HFF-Myc (cell line): ENCODE results near the gene UVRAG.
"Not testable (repeated sequence)": the region's sequence is repeated elsewhere in the genome, so short reads cannot be mapped to it uniquely, and the experiment has no call there.

ENCODE experiments used
- DNase-seq: peaks from one replicate; pipeline ENCODE4 v3.0.0-alpha.2; 2011; ENCODE audit warnings: low read depth; ENCODE audit errors: extremely low read depth
- H3K4me3 ChIP-seq: replicated peaks from 2 replicates; pipeline ENCODE4 v1.5.1; 2011; ENCODE audit warnings: low read depth, mild to moderate bottlenecking, control low read depth, low read length
- TF ChIP-seq, protein P1 (sequence below): IDR thresholded peaks from 2 replicates; pipeline ENCODE4 v1.5.1; 2012; ENCODE audit warnings: mild to moderate bottlenecking, low read depth, low read length, control low read depth; ENCODE audit errors: missing control alignments

The UVRAG gene

DNA sequence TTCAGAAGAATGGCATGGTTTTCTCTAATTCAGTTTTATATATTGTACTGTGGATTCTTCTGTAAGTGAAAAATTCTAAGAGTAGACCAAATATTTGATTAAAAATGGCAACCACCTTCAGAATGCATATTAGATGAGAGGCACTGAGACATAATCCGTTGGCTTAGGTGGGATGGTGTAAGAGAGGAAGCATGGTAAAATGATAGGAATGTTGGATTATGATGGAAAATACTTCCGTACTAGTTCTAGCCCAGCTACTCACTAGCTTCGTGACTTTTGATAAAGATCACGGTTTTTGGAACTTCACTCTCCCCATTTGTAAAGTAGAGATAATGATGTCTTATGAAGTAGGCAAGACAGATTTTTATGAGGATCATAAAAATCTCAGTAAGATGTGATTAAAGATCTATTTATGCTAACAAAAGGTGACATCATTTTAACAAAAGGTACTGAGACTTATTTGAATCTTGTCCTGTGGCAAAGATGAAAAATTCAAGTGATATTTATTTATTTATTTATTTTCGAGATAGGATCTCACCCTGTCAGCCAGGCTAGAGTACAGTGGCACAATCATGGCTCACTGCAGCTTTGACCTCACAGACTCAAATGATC is 37.5 kb downstream of the UVRAG start:
- TF ChIP-seq, protein P1, sequence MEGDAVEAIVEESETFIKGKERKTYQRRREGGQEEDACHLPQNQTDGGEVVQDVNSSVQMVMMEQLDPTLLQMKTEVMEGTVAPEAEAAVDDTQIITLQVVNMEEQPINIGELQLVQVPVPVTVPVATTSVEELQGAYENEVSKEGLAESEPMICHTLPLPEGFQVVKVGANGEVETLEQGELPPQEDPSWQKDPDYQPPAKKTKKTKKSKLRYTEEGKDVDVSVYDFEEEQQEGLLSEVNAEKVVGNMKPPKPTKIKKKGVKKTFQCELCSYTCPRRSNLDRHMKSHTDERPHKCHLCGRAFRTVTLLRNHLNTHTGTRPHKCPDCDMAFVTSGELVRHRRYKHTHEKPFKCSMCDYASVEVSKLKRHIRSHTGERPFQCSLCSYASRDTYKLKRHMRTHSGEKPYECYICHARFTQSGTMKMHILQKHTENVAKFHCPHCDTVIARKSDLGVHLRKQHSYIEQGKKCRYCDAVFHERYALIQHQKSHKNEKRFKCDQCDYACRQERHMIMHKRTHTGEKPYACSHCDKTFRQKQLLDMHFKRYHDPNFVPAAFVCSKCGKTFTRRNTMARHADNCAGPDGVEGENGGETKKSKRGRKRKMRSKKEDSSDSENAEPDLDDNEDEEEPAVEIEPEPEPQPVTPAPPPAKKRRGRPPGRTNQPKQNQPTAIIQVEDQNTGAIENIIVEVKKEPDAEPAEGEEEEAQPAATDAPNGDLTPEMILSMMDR = no peak
- H3K4me3 ChIP-seq = no peak overlapping the region
- no peak for DNase-seq

DNA sequence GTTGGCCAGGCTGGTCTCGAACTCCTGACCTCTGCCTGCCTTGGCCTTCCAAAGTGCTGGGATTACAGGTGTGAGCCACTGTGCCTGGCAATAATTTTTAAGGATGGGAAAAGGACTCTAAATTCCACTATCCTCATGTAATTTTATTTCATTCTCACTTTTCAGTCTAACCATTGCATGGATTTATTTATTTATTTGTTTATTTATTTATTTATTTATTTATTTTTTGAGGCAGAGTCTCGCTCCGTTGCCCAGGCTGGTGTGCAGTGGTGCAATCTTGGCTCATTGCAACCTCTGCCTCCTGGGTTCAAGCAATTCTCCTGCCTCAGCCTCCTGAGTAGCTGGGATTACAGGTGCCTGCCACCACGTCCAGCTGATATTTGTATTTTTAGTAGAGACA is 38.6 kb downstream of the UVRAG start:
- not testable (repeated sequence) for DNase-seq, H3K4me3 ChIP-seq

DNA sequence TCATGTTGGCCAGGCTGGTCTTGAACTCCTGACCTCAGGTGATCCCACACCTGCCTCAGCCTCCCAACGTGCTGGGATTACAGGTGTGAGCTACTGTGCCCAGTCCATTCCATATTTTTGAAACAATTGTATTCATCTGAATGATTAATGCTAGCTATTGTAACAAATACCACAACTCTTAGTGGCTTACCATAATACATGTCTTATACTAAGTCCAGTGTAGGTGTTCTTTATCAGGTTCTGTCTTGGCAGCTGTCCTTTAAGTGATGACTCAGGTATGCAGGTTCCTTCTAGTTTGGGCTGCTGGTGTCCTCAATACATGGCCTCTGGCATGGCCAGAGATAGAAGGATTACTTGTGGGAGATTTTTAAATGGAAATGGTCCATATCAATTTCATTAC is 39.0 kb downstream of the UVRAG start:
- TF ChIP-seq, protein P1 = no peak
- no peak overlapping the region for H3K4me3 ChIP-seq
- DNase-seq = no peak

DNA sequence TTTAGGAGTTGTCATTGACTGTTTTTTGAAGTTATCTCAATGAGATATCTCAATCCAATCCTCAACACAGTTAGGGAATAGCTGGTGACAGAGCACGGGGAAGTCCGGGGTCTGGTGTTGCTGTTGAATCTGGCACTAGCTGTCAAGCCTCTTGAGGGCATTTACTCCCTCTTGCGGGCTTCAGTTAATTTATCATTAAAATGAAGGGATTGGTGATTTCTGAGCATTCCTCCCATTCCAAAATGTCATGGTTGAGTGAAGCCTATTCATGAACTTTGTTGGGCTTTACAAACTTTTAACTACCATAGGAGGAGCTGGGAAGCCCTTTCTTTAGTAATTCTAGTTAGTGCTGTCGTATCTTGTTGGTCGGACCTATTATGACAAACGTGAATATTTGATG is 40.2 kb downstream of the UVRAG start:
- TF ChIP-seq, protein P1 = no peak
- no peak for DNase-seq
- H3K4me3 ChIP-seq = no peak overlapping the region

DNA sequence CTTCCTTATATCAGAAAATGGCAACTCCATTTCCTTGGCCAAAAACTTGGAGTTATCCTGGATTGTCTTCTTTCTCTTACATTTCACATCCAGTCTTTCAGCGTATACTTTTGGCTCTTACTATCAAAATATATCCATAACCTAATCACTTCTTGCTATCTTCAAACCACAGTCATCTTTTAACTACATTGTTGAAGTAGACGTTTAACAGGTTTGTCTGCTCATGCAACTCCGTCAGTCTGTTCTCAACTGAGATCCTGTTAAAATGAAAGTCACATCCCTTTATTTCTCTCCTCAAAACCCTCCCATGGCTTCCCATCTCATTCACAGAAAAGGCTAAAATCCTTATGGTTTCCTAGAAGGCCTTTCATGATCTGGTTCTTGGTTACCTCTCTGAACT is 41.9 kb downstream of the UVRAG start:
- no peak for DNase-seq
- no peak overlapping the region for H3K4me3 ChIP-seq
- TF ChIP-seq, protein P1 = no peak

DNA sequence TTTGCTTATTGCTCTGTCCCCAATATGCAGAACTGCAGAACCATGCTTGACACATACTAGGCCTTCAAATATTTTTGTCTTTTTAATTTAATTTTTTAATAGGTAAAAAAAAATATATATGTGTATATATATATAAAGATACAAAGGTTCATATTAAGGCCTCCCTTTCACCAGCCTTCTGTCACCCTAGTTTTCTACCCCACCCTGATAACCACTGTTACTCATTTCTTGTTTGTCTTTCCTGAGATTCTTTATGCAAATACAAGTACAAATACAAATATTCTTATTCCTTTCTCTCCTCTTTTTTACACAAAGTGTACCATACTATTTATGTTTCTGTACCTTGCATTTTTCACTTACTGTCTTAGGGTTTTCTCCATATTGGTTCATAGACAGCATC is 43.0 kb downstream of the UVRAG start:
- TF ChIP-seq, protein P1 = no peak
- no peak overlapping the region for H3K4me3 ChIP-seq
- no peak for DNase-seq

DNA sequence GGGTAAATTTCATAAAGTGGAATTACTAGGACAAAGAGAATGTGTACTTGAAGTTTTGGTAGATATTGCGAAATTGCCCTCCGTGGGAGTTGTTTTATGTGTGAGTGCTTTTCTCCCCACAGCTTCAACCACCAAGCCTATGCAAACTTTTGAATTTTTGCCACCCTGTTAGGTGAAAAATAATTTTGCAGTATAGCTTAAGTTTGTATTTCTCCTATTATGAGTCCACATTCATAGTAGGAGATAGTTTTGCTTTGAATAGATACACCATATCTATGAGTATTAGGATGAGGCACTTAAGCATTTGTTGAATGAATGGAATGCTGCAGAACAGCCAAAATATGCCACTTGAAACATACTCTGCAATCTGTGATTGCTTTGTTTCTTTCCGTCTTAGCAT is 43.6 kb downstream of the UVRAG start:
- no peak overlapping the region for H3K4me3 ChIP-seq
- TF ChIP-seq, protein P1 = no peak
- DNase-seq = no peak
